HG03378 (cell line): ENCODE results near the gene GAD2.

Experiments used
- ATAC-seq: cut with Tn5 transposase; IDR thresholded peaks from one replicate; pipeline ENCODE4 v1.9.1; 2021; ENCODE audit warnings: mild to moderate bottlenecking, moderate library complexity; ENCODE audit not compliant: unreplicated experiment

Gene GAD2

DNA sequence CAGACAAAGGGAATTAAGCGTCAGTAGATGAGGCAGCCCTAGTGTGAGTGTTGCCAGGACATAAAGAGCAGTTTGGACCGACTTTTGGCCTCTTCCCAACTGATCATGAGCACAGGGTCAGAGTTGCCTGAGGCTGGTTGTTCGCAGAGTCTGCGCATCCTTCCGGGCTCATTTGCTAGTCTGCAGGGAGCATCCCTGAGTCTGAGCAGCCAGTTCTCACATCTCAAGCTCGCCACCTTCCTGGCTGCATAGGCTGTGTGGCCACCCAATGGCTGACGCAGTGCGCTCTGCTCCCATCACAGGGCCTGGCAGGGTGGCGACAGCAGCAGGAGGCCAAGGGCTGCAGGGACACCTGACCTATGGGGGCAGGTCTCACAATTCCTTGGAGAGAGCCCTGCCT, 5.0 kb downstream of the GAD2 start:
- no peak for ATAC-seq

DNA sequence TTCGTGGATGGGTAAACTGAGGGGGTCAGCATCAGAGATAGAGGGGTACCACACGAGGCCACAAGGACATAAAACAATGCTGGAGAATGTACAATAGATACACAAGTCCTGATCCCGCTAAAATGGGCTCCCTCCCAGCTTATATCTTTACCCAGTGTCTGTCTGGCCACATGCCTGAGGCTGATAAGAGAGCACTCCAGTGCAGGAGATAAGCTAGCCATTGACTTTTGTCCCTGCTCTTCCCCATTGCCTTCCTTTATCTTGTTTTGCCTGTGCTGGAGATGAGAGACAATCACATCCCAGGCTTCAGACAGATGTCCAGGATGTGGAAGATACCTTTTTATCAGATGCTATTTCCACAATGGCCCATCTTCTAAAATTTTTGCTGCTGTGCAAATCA, 6.0 kb downstream of the GAD2 start:
- ATAC-seq: no peak

DNA sequence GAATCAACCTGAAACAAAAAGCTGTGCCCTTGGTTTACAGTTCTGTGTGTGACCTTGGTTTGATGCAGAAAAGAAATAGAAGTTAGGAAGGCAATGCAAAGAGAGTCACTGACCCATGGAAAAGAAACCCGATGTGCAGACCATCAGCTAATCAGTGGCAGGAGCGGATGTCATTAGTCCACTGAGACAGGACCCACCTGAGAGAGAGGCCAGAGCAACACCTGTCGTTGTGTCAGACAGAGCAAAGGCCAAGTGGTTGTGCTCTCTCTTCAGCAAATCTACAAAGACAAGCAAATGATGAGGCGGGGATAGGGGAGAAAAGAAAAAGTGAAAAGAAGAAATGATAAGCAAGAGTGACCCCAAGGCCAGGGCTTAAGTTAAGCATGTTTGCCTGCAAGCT, 8.7 kb downstream of the GAD2 start:
- ATAC-seq: no peak

DNA sequence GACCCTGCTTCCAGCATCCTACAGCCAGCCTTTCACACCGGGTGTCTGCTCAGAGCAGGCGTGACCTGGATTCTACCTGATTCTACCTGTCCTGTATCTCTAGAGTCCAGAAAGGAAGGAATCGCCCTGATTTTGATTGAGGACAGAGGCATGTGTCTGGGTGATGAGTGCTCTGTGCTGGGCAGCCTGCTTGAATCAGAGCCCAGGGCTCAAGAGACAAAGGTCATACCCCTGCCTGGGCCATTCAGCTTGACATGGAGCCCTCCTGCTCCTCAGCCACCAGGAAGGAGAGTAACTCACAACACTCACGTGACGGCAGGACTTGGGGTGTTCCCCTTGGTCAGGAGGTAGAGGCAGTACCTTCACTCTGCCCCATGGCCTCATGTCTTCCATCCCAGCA, 11.2 kb downstream of the GAD2 start:
- ATAC-seq: no peak

DNA sequence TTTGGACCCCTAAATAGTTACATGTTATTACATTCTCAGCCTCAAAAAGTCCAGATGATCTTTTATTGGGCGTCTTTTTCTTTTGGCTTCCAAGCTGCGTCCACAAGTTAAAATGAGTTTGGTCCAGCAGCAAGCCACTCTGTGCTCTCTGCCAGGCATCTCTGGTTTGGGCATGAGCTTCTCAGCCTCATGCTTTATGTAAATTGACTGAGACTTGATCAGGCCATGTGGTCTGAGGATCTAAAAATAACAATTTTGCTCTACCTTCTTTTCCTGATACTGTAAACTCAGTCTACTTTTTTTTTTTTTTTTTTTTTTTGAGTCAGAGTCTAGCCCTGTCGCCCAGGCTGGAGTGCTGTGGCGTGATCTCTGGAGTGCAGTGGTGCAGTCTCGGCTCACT, 15.6 kb downstream of the GAD2 start:
- ATAC-seq: no peak

DNA sequence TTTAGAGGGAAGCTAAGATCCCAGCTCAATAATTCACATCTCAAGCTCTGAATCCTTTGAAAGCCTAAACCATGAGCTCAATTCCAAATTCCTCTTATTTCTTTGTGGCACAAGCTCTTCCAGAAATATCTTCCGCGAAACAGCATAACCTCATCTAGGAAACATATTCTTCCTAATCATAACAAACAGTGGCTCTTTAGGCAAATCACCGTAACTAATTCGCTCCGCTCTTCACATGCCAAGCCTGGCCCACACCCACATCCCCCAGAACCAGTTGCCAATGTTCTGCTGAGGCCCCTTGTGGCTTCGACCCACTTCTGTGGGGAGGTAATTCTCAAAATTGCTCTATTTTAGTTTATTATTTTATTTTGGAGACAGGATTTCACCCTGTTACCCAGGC, 19.2 kb downstream of the GAD2 start:
- no peak for ATAC-seq

DNA sequence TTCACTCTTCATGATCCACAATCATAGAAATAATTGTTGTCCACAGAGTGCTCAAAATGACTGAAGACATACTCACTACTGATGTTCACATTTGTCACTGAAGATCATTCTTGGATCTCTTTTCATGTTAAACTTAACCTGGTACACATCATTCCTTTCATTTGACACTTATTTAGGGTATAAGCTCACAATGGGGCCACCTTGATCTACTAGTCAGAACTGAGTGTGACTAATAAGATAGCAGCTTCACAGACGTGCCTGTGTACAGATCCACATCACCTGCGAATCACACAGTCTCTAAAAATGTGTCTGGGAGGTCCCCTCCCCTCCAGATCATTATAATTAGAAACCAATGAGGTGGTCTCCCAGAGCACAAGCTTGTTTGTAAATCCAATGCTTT, 21.8 kb downstream of the GAD2 start:
- no peak for ATAC-seq

DNA sequence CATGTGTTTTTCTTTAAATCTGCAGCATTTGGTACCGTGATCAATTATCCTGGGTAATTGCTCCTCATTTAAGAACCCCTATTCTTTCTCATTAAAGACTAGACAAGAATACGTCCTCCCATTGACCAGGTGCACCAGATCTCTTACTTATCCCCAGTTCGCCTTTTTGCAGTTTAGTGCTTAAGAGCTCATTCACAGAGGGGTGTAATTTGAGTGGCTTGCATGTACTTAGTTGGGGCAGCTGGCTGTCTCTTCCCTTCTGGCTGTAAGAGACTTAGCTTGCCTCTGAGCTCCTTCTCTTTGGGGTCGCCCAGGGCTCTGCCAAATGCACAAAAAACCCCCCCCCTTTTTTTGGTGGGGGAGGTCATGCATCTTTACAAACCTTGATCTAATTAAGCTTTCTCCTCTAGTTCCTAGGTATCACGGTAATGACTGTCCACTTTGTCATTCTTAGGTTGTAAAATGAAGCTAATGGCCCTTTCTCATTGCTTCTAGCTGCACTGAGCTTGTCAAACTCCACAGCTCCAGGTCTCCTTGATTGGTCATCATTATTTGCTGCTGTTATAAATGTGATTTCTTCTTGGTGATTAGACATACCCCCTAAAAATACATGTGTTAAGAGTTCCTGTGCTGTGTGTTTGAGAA, 26.3 kb downstream of the GAD2 start:
- no peak for ATAC-seq

DNA sequence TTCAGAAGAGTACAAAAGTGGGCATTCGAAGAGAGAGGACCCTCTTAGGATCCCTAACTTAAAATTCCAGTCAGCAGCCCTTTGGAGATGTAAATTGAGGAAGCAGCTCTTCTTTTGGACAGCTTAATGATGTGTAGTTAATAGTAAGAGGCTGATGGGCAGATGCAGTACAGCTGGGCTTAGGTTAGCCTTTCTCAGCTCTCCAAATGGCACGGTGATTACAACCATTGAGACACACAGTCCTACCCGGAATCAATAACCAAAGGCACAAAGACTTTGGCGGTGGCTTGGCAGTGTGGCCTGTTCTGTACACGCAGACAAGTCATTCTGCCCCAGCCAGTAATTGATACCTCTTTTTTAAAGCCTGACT, 26.8 kb downstream of the GAD2 start:
- ATAC-seq: no peak

DNA sequence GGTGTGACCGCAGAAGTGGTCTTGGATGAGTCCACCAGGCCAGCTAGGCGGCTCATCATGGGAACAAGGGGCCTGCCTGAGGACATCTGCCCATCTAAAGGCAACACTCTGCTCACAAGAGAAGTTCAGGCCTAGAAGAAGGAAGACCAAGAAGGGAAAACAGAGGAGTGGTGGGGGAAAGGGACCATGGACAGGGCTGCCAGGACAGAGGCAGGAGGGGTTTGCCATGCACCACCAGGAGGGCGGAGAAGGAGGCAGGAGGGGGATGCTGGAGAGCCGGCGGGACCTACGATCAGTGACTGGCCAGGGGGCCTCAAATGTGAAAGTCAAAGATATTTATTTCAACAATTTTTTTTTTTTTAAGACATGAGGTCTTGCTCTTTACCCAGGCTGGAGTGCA, 33.1 kb downstream of the GAD2 start:
- no peak for ATAC-seq

DNA sequence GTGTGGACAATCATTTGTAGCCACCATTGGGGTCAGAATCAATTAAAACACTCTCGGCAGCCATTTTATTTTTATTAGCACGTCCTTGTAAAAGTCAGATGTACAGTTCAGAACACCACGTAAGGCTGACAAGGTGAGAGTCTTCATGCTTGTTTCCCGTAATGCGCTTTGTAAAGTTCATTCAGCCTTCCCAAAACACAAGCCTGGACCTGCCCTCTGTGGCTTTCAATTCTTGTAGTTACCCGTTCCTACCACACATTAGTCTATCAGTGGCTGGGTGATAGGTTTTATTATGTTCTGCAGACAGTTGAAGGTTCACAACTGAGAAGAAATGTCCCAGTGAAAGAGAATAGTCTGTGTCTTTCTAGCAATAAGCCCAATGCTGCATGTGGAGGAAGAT, 35.4 kb downstream of the GAD2 start:
- no peak for ATAC-seq

DNA sequence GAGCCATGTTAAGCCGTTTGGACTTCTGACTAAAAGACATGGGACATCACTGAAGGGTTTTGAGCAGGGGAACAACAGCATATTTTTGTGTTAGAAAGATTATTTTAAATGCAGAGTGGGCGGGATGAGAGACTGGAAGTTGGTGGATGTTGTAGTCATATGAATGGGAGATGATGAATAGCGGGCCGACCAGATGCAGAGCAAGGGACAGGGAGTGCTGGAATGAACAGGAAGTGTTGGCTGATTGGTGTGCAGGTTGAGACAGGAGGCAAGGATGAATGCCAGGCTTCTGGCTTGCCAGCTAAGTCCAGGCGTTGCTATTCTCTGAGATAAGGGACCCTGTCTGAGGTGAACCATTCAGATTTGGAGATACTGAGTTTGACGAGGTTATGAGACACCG, 38.0 kb downstream of the GAD2 start:
- no peak for ATAC-seq

DNA sequence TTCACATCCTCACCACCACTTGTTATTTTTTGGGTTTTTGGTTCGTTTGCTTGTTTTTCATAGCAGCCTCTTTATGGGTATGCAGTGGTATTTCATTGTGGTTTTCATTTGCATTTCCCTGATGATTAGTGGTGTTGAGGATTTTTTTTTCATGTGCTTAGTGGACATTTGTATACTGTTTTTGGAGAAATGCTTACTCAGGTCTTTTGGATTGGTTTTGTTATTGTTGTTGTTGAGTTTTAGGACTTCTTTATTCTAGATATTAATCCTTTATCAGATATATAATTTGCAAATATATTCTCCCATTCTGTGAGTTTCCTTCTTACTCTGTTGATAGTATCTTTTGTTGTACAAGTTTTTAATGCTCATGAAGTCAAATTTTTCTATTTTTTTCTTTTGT, 42.8 kb downstream of the GAD2 start:
- no peak for ATAC-seq

DNA sequence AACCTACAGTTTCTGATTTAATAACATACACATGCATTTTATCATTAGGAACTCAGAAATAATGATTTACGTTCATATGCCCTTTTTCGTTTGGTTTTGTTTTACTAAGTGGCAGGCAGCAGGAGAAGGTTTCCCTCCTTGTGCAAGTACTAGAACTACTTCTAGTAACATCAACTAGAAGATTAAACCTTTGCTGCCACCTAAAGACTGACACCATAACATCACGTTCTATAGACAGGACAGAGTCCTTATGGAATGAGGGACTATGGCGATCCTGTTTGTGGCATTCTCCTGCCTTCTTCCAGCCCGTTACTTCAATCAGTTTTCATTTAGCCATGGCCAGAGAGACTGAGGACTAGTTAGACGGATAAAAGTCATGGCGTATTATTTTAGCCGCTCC, 53.2 kb downstream of the GAD2 start:
- ATAC-seq: no peak

DNA sequence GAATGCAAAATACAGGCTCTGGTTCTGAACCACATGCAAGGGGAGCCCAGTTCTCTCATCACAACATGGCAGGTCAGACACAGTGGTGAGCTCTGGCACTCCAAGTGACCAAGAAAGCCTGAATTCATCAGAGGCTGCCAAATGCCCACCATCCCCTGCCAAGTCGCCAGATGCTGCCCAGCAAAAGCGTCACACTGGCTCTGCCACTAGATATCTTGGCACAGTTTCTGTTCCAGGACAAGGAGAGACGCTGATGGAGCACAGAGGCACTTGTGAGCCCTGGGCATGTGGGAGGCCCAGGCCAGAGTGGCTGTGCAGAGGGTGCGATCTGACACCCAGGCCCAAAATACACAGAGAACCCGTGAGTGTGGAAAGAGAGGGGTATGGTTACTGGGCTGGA, 57.8 kb downstream of the GAD2 start:
- ATAC-seq: no peak

DNA sequence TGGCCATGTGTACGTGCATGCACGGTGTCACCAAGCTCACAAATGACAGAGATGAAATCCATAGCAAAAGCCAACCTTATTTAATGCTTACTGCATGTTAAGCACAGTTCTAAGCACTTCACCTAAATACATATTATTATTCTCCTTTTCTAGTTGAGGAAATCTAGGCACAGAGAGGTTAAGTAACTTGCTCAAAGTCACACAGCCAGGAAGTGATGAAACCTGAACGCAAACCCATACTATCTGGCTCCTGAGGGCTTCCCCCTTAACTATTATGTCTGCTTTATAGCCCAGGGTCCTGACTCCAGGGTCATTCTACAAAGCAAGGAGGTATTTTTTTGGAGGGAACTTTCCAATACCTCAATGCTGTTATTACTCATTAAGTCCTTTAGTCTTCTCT, 61.7 kb downstream of the GAD2 start:
- ATAC-seq: no peak

DNA sequence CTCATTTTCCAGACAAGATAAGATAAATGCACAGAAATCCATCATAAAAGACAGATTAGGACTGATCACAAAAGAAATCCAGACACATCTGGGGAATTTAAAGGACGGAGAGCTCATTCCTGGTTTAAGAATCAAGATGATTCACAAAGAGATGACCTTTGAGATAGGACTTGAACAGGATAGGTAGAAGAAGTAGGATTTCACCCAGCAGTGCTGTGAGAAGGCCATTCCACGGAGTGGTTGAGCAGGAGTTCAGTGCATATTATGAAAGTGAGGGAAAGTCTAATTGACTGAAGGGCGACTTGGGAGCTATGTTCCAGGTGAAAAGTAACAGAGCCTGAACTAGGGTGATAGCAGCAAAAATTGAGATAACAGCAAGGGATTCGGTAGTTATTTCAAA, 73.7 kb downstream of the GAD2 start:
- no peak for ATAC-seq

DNA sequence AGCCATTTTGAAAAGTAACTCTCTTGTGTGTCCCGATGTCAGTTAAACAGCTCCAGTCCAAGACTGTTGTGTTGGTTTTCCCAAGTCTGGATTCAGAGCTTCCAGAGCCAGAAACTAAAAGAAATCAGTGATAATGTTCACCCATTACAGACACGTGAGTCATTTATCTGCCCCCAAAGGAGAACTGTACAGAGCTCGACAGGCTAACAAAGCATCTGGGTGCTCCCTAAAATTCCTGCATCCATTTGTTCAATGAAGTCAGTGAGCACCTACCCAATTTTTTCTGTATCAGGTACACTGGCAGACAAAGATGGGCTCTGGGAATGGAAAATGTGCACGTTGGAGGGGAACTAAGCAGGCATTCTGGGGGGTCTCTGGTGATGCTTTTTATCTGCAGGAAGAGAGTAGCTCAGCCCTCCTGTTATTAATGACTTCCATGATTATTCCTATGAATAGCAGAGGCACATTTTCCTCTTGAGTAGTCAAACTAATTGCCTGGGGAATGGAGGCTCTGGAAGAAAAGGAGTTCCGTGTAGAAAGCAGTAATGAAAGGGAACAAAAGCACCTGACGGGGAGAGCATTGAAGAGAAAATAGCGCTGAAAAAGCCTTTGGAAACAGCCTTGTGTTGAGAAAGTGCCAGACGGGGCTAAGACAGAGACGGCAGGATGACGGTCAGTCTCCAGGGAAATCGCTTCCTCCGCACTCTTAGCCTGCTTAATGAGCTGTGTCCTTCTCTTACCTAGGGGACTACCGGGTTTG, 75.3 kb downstream of the GAD2 start:
- ATAC-seq: no peak

DNA sequence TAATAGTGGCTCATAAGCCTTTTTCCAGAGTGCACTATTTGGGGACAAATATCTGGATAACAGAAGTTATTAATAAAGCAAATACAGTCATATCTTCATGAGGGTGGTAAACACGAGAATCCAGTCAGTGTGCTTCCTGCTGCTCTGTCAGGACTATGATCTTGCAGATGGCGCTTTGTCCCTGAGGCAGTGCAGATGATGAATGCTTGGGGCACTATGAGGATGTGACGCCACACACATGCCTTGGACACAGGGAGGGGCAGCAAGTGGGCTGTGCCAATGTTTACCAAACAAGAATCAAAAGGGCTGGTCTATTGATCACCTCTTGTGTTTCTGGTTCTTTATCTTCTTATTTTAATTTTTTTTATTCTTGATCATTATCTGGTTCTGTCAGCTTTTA, 79.8 kb downstream of the GAD2 start:
- ATAC-seq: no peak

DNA sequence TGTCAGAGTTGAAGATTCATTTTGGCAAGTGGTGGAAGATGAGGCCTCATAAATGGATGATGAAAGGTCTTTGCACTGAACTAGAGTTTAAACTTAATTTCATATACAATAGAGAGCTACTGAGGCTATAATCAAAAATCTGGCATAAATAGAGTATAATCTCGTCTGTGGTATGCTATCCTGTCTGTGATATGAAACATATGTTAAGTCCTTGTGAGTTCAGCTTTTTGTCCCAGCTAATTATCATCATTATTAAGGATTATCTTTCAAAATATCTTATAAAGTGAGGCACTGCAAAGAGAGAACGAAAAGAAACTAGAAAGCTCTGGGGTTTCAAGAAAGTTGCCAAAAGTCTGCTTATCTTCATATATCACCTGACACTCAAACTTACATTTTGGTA, 83.4 kb downstream of the GAD2 start:
- ATAC-seq: no peak

DNA sequence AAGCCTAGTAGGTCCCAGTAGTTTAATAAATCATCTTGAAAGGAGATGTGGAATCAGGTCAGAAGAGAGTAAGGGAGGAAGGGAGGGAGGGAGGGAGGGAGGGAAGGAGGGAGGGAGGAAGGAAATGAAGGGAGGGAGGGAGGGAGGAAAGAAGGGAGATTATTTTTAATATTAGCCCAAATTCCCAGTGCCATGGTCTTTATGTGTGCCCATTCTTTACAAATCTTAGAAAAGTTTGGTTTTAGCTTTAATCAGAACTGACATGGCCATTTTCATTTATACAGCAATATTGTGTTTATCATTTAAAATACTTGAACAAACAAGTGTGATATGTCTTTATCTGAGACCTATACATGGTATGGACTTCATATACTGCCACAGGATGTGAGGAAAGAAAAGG, 86.8 kb downstream of the GAD2 start:
- no peak for ATAC-seq

DNA sequence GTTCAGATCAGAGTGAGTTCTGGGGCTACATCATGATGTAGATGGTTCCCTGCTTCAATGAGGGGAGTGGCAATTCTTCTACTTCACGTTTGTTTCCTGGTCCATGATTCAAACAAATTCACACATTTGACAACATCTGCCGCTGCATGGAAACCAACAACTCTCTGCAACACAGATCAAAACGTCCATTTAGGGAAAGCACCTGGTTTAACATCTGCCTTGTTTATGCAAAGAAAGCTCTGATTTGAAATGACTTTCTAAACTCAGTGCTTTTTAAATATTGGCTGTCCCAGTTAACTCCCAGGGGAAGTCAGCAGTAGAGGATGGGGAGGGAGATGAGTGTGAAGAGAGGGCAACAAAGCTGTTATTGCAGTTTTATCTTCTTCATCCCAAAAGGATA, 93.8 kb downstream of the GAD2 start:
- no peak for ATAC-seq

DNA sequence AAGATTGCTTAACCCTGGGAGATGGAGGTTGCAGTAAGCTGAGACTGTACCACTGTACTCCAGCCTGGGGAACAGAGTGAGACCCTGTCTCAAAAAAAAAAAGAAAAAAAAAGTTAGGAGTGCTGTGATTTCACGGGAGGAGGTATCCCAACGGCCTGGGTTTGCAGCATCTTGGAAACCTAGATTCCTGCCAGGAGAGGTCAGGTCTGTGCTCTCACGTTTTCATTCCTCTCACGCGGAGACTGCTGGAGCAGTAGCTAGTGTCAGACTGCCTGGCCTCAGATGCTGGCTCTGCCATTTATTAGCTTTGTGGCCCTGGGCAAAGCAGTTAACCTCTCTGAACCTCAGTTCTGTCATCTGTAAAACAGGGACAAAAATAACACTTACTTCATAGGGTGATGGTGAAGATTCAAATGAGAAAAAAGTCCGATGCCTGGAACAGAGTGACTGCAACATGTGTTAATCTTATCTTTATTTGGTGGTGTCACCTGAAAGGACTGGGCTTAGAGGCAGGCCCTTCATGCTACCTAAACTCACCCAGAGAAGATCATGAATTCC, 94.9 kb downstream of the GAD2 start:
- ATAC-seq: no peak
